KBM-7 (cell line): ENCODE results near the gene TMEM221.

ENCODE experiments used
- DNase-seq: peaks from one replicate; pipeline ENCODE4 v3.0.0-alpha.2; 2015
- in situ Hi-C: fragments of 300-500 bp; cut with MboI; formaldehyde crosslinking; loops from 2 replicates; pipeline ENCODE4 v1.14.3; 2020; ENCODE audit warnings: low sequenced_read_pairs, low pct_unique_long_range_greater_than_20kb, mixed read lengths

Gene TMEM221

DNA sequence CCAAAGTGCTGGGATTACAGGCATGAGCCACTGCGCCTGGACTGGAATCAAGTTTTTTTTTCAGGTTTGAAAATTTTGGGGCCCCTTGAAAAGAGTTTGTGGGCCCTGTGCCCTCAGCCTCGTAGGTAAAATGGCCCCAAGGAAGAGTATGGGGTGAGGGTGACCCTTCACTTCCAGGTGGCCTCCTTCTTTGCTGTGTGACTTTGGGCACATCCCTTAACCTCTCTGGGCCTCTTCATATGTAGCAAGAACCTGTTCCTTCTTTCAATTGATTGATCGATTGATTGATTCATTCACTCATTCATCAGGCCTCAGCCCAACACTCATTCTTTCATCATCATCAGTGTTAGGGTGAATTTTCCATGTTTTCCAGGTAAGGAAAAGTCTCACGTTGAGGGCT lies 3.4 kb upstream of the TMEM221 start:
- no peak for DNase-seq
- in situ Hi-C loops: no loop called here

DNA sequence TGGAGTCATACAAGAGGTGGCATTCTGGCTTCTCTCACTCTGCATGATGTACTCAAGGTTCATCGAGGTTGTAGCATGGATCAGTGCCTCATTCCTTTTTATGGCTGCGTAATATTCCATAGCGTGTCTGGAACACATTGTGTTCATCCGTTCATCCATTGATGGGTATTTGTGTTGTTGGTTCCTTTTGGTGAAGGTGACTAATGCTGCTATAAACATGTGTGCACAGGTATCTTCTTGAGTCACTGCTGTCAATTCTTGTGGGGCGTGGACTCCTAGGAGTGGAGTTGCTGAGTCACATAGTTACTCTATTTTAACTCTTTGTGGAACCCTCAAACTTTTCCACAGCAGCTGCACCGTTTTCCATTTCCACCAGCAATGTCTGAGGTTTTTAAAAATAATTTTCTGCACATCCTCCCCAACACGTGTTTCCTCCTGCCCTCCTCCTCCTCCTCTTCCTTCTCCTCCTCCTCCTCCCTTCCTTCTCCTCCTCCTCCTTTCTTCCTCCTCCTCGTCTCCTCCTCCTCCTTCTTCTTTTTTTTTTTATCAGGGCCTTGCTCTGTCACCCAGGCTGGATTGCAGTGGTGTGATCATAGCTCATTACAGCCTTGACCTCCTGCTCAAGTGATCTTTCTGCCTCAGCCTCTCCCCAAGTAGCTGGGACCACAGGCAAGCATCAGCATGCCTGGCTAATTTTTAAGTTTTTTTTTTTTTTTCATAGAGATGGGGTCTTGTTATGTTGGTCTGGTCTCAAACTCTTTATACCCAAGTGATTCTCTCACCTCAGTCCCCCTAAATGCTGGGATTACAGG lies 2.0 kb upstream of the TMEM221 start:
- peak; percentile 86 for DNase-seq

DNA sequence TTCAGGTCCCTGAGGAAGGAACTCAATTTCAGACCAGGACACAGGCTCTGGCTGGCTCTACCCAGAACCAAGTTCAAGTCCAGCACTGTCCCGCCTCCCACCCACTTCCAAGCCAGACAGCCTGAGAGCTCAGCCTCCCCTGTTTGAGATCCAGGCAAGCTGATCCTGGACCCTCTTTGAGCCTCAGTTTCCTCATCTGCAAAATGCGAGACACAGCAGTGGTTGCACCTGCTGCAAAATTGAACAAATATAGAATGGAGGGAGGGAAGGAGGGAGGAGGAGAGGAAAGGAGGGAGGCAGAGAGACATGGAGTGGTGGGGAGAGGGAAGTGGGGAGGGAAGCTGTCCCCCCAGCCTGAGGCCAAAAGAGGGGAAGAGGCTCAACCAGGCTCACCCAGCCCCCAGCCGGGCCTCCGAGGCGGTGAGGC lies 751 bp downstream of the TMEM221 start:
- in situ Hi-C loops: no loop called here
- peak; percentile 43 for DNase-seq

More for the DNA sequence above, 2.0 kb upstream of the TMEM221 start:
- in situ Hi-C loops: no loop called here

DNA sequence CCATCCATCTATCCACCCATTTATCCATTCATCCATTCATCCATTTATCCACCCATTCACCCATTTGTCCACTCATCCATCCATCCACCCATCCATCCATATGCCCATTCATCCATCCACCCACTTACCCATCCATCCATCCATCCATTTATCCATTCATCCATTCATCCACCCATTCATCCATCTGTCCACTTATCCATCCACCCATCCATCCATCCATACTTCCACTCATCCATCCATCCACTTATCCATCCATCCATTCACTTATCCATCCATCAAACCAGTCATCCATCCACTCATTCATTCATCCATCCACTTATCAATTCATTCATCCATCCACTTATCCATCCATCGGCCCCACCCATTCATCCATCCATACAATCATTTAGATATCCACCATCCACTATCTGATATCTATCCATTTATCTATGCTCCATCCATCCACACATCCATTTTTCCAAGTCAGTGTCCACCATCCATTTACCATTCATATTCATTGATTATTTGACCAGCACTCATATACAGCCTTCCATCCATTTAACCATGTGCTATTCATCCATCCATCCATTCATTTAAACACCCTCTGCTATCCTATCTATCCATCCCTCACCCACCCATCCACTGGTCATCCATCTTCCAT lies 2.8 kb downstream of the TMEM221 start:
- DNase-seq: no peak
- in situ Hi-C loops: no loop called here

DNA sequence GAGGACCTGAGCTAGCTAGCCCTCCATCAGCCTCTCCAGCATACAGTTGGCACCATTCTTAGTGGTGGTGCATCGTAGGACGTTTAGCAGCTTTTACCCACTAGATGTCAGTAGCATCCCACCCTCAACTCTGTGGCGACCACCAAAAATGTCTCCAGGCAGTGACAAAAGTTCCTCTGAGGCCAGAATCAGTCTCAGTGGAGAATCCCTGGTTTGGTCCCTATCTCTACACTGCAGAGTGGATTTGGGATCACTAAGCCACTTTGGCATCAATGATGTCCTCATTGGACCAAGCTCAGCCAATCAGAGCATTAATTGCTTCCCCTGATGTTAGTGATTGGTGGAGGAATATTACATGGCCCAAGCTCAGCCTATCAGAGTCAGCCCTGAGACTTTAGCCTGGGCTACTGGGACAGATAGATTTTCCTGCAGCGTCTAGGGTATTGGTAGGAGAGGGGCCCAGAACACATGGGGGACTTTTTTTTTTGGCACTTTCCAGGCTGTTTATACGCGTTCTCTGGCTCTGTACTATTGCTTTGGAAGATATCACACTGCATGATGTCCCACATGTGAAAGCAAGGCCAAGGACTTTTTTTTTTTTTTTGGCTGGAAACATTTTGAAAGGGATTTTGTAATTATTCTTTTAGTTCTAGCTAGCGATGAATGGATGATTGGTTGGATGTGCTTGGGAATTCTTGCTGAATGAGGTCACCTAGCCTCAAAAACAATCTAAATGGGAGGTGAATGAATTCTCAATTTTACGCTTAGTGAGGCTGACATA lies 7.0 kb downstream of the TMEM221 start:
- in situ Hi-C loops: no loop called here
- DNase-seq: peak; percentile 76

GRCh38 chr19:17436874-17437267 lies 11.6 kb downstream of the TMEM221 start:
- in situ Hi-C loops: no loop called here
- no peak for DNase-seq

GRCh38 chr19:17436094-17436873 lies 12.2 kb downstream of the TMEM221 start:
- in situ Hi-C loops: no loop called here
- no peak for DNase-seq

GRCh38 chr19:17435218-17435617 lies 13.2 kb downstream of the TMEM221 start:
- in situ Hi-C loops: no loop called here
- no peak for DNase-seq

- DNase-seq: no peak
- in situ Hi-C loops: no loop called here
Measured at GRCh38 chr19:17431417-17431816, 17.1 kb downstream of the TMEM221 start.

DNA sequence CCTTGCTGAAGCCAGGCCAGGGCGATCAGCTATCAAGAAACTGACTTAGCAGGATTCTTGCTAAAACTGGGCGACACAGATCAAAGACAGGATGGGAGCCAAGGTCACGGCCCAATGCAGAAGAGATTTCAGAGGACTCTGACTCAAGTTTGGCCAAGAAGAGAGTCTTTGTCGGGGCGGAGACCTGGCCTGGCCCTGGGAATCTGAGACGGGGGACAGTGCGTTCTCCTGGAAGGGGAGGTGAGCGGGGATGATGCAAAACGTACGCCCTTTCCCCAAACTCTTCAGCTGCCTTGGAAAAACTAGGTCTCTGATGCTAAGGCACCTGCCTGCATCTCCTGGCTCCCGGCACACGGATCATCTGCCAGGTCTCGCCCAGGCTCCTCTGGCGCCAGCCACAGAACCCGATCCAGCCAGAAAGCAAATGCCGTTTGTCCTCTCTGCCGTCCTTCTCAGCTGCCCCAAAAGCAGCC lies 18.8 kb downstream of the TMEM221 start:
- no peak for DNase-seq
- in situ Hi-C loops: no loop called here

DNA sequence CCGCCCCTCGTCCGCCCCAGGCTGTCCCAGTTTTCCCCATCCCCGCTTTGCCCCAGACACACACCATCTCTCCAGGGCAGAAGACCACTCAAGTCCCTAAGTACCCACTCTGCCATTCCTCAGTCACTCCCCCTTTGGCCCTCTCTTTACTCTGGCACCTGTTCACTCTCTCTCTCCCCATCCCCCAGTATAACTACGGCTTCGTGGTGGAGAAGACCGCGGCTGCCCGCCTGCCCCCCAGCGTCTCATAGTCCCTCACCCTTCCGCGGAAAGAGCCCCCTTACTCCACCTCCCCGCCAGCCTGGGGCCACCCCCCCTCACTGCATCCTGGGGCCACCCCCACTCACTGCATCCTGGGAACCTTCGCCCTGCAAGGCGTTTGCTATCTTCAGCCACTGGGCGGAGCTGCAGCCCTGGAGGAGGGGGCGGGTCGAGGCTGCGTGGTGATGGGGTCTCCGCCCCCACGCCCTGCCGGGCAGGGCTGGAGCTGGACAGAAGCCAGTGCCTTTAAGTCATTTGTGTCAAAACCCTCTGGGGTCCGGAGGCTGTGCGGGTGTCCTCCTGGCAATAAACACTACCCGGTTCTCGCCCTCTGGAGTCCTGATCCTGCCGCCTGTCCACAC lies 23.6 kb downstream of the TMEM221 start:
- in situ Hi-C loops: no loop called here
- DNase-seq: peak; percentile 67

GRCh38 chr19:17423429-17424208 lies 24.8 kb downstream of the TMEM221 start:
- no peak for DNase-seq
- in situ Hi-C loops: no loop called here

DNA sequence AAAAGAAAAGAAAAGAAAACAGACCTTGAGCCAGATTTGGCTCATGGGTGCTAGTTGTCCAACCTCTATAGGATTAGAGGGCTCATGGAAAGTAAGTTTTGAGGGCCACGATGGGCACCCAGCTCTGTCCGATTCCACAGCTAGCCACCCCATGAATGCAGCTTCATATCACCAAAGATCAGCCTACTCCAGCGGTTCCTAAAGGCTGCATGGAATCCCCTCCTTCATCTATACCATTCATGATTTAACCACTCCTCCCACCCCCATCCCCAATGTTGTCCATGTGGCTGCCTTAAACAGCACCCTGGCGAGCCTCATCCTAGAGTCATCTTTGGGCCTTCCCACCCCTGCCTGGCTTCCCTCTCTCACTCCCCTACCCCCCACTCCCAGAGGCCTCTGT lies 26.5 kb downstream of the TMEM221 start:
- in situ Hi-C loops: no loop called here
- DNase-seq: no peak

- peak; percentile 46 for DNase-seq
- in situ Hi-C loops: no loop called here
Measured at GRCh38 chr19:17420475-17420924, 28.0 kb downstream of the TMEM221 start.

DNA sequence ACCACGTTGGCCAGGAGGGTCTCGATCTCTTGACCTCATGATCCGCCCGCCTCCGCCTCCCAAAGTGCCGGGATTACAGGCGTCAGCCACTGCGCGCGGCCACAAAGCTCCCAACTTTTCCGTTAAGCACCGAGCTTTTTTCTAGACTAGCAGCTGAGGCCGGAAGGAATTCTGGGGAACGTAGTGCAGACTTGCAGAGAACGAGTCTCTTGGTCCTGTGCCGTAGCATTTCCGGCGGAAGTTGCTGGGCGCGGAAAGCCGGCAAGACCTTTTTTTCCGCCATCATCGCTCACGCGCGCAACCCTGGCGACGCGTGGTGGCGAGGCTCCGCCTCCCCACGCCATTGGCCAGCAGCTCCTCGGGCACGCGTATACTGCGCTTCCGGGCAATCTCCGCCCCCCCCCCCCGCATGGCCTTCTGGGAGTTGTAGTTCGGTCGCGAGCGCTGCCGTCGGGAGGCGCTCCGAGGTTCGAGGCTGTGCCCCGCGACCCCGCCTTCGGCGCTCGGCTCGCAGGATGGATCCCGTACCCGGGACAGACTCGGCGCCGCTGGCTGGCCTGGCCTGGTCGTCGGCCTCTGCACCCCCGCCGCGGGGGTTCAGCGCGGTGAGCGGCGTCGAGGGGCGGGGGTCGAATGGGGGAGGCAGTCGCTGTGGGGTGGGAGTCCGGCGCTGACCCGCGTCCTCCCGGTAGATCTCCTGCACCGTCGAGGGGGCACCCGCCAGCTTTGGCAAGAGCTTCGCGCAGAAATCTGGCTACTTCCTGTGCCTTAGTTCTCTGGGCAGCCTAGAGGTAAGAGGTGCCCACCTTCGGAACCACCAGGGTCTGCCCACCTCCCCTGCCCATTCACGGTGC lies 28.6 kb downstream of the TMEM221 start, which contains the start of gene MVB12A:
TSS of gene MVB12A (plus strand) at position 427 of the 854 bp plus-strand sequence. CDS start at position 516, 89 bp downstream.
- in situ Hi-C loops: no loop called here

DNA sequence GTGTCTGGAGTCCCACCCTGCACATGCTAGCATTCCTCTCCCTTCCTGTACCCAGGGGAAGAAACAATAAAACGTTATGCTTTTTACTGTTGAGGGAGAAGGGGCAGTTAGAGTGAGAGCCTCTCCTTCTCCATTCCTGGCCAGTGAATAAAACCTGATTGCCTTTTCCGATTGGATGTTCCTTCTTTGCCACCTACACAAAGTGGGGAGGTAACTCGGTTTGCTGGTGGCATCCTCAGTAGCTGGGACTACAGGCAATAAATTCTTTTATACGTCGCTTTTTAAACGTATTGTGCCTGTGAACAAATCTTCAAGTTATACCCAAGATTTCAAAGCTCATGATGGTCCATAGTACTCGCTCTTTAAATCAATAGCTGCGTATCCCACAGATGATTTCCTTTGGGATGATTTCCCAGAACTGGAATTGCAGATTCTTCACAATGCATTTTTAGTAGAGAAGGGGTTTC lies 29.3 kb downstream of the TMEM221 start:
- in situ Hi-C loops: no loop called here

More for the DNA sequence above, 28.6 kb downstream of the TMEM221 start, which contains the start of gene MVB12A:
- peak; percentile 99 for DNase-seq

GRCh38 chr19:17418710-17419109 lies 29.8 kb downstream of the TMEM221 start:
- in situ Hi-C loops: no loop called here

More for the DNA sequence above, 29.3 kb downstream of the TMEM221 start:
- no peak for DNase-seq

More at GRCh38 chr19:17418710-17419109, 29.8 kb downstream of the TMEM221 start:
- DNase-seq: no peak
